HG03196 (cell line): ENCODE data around the gene AASDHPPT.
"Not testable (repeated sequence)": the region's sequence is repeated elsewhere in the genome, so short reads cannot be mapped to it uniquely, and the experiment has no call there.

Source experiments
- ATAC-seq: cut with Tn5 transposase; IDR thresholded peaks from one replicate; pipeline ENCODE4 v1.9.1; 2021; ENCODE audit not compliant: unreplicated experiment

AASDHPPT gene

GRCh38 chr11:106077609-106078455, at the start of gene AASDHPPT:
Gene AASDHPPT (plus strand): TSS chr11:106077662. CDS start chr11:106077711, 49 bp downstream.
- ATAC-seq = peak; percentile 16

- ATAC-seq = no peak
Observed at GRCh38 chr11:106030609-106031008, 46.9 kb upstream of the AASDHPPT start.

- peak; percentile 83 for ATAC-seq
Observed at GRCh38 chr11:106031202-106031810, 46.2 kb upstream of the AASDHPPT start.

- ATAC-seq = no peak
Observed at GRCh38 chr11:106031936-106032335, 45.5 kb upstream of the AASDHPPT start.

- ATAC-seq = no peak
Observed at GRCh38 chr11:106032861-106033260, 44.6 kb upstream of the AASDHPPT start.

GRCh38 chr11:106043540-106043939, 33.9 kb upstream of the AASDHPPT start:
- no peak for ATAC-seq

- no peak for ATAC-seq
Observed at GRCh38 chr11:106047631-106048030, 29.8 kb upstream of the AASDHPPT start.

GRCh38 chr11:106049727-106050476, 27.6 kb upstream of the AASDHPPT start:
- no peak for ATAC-seq

GRCh38 chr11:106051103-106051502, 26.4 kb upstream of the AASDHPPT start:
- ATAC-seq = no peak

GRCh38 chr11:106058377-106058776, 19.1 kb upstream of the AASDHPPT start:
- ATAC-seq = not testable (repeated sequence)

GRCh38 chr11:106059617-106060016, 17.8 kb upstream of the AASDHPPT start:
- no peak for ATAC-seq

- peak; percentile 45 for ATAC-seq
Observed at GRCh38 chr11:106061249-106061784, 16.1 kb upstream of the AASDHPPT start.

GRCh38 chr11:106061954-106062949, 15.2 kb upstream of the AASDHPPT start:
- no peak for ATAC-seq

GRCh38 chr11:106063009-106063408, 14.5 kb upstream of the AASDHPPT start:
- no peak for ATAC-seq

GRCh38 chr11:106070606-106071005, 6.9 kb upstream of the AASDHPPT start:
- ATAC-seq = no peak

GRCh38 chr11:106072804-106073203, 4.7 kb upstream of the AASDHPPT start:
- ATAC-seq = no peak

GRCh38 chr11:106076171-106076918, 1.1 kb upstream of the AASDHPPT start:
- ATAC-seq = no peak

GRCh38 chr11:106076919-106077608, 398 bp upstream of the AASDHPPT start, which contains the start of gene KBTBD3:
Gene KBTBD3 (minus strand): TSS chr11:106077347. CDS start chr11:106059097, 18,250 bp downstream.
- peak; percentile 97 for ATAC-seq

- ATAC-seq = no peak
Observed at GRCh38 chr11:106082096-106082495, 4.6 kb downstream of the AASDHPPT start.
